Amniotic stem cell (primary cell): ENCODE results near the gene NRG3.

Experiments
- DNase-seq: peaks from one replicate; lab custom pipeline; 2025; lab: John Stamatoyannopoulos, UW

NRG3 gene

DNA sequence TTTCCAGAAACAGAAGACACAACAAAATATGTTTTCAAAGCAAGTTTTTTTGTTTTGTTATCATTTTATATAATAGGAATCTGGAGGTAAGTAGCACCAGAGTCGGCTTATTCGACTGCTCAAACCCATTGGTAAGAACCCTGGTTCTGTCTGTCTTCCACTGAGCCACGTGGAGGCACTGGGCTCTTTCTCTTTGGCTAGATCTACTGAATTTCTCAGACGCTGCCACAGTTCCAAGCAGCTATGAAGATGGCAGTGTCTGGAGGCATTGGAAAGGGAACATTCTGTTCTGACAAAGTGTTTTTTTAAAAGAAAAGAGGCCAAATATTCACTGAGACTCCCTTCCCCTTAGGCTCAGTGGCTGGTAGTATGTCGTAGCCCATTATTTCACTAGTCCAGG is 338.8 kb downstream of the NRG3 start:
- no peak for DNase-seq

DNA sequence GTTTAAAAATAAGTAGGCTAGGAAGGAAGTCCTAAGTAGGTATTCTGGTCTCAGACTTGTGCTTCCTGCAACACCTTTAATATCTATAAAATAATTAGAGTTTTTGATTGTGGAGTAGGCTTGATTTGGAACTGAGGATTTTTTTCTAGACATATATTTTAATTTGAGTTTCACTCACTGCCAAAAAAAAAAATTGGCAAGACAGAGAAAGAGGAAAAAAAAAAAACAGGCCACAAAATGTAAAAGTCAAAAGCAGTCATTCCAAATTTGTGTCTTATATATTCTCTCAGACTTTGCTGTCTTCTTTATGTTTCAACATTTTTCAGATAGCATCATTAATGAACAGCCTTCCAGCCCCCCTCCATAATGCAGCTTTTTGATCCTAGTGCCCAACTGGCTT is 346.1 kb downstream of the NRG3 start:
- DNase-seq = no peak

DNA sequence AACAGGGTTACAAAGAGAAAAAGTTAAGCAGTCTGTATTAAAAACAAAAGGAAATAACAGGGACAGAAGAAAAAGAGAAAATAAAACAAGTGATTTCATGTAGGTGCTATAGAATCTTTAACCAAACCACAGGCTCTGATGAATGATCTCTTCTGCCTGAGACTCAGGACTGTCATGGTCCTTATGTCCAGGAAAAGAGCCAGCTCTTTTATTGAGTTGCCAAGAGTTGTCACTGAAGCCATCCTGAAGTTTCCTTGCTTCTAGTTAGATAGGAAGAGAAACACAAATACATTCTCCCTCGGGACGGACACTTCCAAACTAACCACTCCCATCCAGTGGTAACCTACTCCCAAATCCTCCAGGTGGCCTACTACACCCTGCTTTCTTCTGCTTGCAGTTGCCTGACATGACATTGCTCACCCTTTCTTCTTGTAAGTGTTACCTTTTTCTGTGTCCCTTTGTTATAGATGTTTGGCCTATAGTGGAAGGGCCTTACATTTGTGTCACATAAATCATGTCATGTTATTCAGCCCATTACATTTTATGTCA is 346.7 kb downstream of the NRG3 start:
- DNase-seq = no peak

DNA sequence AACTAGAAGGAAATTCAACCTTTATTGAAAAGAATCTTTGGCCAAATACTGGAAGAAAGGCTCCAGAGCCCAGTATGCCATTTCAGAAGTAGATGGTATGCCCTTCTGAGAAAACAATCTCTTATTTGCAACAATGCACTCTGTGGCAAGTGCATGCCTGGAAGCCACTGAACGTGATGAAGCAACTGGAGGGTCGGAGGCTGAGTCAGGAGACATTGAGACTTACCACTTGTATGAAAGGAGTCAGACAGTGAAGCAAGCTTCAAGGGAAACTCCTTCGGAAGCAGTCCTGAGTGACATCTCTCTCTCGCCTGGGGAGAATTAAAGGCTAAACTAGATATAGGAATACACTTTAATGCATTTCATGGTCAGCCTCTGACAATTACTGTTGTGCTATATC is 353.7 kb downstream of the NRG3 start:
- DNase-seq = no peak

DNA sequence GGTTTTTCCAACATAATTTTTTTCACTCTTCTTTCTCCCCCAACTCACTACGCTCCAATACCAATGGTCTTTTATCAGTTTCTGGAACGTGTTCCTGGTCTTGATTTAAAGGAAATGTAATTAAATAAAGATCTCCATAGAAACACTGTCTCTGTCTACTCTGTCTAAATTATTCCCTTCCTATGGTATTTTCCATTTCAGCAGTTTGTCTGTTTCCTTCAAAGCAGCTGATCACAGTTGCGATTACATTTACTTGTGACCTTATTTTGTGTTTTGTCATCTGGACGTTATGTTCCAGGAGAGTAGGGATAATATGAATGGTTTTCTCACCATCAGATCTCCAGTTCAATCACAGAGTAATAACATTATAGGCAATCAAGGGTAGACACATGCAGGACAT is 359.2 kb downstream of the NRG3 start:
- no peak for DNase-seq

DNA sequence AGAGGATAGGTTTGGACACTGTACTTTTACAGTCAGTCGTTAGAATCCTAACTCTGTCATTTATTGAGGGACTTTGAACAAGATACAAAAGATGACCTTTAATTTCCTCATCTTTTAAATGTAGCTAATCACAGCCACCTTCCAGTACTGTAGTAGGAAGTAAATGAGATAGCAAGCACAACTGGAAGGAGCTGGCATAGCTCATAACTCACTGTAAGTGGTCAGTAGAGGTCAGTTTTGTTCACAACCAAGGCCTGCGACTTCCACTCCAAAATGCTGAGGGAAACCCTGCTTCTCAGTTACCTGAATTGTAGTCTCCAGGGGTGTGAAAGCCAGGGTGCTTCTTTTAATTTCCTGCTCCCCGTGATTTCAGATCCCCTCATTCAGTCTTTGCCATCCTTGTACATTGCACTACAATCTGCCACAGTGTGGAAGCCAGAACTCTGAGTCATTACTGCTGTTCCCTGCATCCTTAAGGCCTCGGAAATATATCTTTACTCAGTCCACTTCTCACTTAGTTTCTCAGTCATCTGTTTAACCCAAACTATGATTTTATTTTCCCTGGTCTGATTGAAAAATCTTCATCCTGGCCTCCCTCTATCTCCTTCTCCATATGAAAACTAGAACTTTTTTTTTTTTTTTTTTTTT is 361.2 kb downstream of the NRG3 start:
- no peak for DNase-seq

DNA sequence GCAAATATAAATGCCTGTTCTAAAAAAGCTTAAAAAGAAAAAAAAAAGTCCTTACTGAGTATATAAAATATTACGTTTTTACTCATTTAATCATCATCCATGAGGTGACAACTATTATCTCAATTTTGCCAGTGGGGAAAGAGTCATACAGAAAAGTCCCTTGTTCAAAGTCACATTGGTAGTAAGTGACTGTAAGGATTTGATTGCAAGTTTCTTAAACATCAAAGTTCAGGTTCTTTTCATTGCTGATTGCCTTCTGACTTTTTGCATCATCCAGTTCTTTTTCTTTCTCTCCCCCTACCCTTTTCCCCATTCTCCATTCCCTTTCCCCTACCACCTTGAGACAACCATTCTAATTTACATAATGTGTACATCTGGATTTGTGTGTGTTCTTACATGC is 363.3 kb downstream of the NRG3 start:
- no peak for DNase-seq

DNA sequence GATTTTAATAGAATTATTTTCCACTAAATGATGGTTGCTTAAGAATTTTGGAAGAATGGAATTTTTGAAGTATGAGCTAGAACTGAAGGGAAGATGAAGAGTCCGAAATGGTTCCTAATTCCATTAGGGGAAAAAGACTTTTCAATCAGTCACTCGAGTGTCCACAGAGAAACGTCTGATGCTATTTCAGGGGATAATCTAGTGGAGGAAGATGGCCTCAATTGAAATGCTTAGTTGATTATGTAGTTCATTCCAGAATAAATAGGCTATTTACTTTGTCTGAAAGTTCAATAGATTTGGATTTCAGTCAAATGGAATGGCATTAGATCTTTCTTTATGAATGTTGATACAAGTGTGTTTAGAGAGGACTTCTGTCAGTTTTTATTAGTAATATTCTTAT is 365.4 kb downstream of the NRG3 start:
- no peak for DNase-seq

DNA sequence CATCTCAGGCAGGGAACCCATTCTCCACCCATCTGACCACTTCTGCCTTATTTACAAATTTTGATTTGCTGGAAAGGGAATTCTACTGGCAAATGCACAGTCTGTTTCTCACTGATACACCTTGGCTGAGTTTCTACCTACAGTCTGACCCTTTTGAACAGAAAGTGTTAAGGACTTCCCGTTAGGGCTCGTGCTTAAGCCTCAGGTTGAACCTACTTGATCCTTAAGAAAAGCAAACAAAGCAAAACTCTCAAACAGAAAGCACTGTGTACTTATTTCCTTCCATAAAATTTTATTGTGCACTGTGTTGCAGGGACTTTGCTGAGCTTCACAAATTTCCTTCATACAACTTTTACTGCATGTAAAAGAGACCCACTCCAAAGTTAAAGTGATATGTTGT is 367.8 kb downstream of the NRG3 start:
- no peak for DNase-seq

DNA sequence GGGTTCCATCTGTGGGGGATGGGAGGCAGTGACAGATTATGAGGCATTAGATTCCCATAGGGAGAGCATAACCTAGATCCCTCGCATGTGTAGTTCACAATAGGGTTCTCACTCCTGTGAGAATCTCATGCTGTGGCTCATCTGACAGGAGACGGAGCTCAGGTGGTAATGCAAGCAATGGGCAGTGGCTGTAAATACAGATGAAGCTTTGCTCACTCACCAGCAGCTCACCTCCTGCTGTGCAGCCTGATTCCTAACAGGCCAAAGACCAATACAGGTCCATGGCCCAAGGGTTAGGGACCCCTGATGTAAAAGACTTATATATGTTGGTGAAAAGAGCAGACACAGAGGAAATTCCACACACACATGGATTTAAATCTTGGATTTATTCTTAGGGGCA is 370.2 kb downstream of the NRG3 start:
- DNase-seq = no peak

DNA sequence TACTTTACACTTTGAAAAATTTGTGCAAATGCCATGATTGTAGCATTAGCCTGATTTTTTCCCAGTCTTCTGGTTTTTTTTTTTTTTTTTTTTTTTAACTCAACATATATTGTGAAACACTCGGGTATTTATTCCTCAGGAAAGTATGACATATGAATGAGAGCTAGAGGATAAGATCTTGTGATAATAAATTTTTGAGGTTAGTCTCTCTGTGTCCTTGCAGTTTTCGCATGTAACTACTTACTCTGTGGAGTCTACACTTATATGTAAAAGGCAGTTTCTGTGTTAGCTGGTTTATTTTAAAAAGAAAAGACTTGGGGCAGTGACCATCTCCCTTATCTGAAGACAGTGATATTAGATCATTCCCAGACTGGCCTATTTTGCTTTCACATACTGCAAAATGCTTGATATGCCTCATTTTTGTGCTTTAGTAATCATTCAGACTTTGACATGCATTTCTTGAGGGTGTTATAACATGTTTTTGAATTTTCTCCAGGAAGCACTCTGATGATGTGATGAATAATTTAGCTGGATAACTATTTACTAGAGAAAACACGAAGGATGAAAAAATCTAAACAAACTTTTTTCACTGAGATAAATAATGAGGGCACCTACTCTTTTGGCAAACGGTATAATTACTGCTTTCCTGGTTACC is 371.0 kb downstream of the NRG3 start:
- no peak for DNase-seq

DNA sequence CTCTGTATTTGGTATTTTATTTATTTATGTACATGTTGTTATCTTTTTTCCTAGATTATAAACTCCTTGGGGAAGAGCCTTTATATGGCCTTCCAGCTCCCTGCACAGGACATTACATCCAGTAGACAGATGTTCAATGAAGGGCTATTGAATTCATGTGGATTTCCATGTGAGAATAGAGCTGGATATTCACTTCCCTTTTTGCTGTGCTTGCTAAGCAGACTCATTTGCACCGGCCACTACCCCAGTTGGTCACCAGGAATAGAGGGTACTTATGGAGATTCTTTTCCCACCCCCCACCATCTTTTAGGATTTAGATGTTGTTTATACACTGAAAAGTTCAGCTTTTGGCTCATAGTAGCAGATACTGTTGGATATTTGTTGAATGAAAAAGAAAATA is 374.1 kb downstream of the NRG3 start:
- no peak for DNase-seq

DNA sequence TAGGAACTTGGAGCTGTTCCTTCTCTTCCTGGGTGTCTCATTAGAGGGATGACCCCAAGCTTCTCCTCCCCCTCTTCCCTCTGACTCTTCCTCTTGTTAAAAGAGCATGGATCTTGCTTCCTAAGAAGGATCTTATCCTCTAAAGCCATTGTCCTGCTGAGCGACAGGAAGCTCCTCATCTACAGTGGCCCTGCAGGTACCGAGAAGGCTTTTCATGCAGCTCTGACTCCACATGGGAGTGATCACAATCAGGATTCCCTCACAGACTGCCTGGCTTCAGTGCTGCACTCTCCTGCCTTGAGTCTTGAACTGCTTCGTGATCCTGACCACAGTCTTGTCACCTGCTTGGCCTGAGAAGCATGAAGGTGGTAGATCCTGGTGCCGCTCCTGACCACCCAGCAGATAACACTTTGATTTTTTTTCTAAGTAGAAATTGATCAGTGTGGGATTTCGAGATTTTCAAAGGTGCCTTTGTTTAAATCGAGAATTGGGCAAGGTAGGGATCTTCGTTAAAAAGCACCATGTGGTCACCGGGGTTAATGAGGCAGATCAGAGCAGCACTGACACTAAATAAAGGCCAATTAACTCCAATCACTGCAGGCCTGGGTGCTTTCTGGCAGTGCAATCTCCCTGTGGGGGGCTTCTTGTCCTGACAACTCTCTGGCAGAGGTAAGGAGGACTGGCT is 376.4 kb downstream of the NRG3 start:
- no peak for DNase-seq

DNA sequence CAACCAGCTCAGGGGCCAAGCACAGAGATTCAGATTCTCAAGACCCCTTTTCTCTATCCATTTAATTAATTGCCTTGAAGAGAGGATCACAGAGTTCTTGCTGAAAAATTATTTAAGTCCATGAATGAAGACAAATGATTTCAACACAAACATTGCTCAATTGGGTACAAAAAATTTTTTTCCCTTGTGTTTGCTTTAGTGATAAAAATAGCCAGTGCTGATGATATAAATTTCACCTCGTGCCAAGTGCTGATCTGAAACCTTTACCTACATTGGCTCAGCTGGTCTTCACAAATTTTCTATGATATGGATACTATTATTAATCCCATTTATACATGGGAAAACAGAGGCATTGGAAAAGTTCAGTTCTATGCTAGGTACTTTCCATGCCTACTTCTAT is 377.1 kb downstream of the NRG3 start:
- no peak for DNase-seq

DNA sequence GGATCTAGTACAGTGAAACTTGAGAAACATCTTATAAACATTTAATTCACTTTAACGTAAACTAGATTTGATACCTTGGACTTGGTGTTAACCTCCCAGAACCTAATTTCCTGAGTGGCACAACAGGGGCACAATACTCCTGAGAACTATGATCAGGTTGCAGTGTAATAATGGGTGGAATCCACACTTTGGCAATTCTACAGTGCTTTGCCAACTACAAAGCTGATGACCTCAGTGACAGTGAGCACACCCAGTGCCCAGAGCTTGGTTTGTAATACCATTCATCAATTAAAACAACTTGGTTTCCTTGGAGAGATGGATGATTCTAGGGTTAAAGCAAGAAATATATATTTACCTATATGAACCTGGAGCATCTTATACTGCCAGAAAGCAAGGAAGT is 379.2 kb downstream of the NRG3 start:
- DNase-seq = no peak

DNA sequence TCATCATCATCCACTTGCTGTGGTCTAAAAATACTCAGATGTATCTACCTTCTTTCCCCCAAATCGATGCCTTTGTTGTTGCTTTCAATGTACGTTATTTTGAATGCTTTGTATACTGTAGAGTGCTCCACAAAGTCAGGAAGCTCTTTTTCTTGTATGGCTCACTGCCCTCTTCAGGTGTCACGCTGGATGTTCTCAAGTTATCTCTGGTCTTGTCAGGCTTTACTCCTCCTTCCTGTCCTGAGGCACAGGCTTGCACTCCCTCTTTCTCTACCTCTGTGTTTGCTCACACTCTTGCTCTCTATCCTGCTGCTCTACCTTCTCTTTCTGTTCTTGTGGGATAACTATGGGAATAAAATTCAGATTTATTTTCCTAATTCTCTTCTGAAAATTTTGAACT is 381.3 kb downstream of the NRG3 start:
- no peak for DNase-seq

DNA sequence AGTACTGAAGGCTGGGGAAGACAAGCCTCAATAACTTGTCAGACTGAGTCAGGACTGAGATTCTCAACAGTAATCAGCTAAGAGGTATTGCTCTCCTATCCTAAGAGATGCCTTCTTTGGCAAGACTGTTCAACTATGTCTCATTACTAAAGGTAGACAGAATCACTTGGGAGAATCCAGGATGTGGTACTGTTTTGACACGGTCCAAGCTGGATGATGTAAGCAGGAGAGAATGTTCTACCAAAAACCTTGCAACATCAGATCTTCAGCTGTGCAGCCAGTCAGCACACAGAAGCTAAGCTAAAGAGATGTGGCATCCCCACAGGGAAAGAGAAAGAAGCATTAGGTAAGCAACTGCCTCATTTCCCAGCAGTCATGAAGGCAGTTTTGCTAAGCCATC is 391.4 kb downstream of the NRG3 start:
- no peak for DNase-seq

DNA sequence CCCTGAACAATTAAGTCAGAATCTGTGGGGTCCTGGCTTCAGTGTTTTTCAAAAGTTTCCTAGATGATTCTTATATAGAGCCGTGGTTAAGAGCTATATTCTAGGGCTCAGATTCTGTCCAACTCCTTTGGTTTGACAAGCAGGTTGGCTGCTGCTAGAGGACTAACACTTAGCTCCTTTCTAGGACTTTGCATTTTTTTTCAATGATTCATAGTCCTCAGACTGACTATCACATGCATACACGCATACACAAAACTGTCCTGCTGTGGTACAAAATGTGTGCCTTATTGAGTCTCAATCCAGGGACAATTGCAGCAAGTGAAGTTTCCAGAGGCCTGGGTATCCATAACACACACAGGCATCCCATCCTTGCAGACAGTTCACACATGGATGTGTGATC is 392.0 kb downstream of the NRG3 start:
- no peak for DNase-seq

DNA sequence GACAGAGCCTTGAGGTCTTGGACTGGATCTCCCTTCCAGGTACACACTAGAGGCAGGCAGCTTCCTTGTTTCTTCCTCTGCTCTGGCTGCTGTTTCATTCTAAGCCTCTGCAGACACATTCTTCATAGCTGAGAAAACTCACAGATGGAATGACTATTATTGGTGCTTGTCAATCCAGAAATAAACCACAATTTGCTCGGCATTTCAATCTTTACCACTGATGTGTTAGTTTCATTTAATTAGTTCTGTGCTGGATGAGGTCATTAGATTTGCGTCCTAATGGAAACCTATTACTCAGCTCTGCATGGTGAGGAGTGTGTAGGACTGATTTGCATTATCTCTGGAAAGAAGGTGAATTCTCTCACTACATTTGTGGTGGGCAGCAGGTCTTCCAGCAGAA is 392.5 kb downstream of the NRG3 start:
- no peak for DNase-seq

DNA sequence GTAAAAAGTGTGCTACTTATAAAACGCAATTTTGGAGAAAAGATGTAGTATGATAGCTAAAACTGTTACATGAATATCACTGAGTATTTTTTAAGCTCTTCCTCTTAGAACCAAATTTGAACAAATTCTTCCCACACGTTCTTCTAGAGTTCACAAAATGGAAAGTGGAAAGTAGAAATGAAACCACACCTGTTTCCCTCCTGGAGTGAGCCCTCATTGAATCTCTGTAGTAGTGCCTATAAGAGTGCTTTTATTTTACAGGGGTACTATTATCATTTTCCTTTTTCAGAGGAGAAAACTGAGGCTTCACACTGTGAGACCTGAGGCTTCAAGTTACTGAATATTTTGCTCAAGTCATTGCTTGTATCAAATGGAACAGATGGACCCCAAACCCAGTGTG is 393.0 kb downstream of the NRG3 start:
- no peak for DNase-seq

DNA sequence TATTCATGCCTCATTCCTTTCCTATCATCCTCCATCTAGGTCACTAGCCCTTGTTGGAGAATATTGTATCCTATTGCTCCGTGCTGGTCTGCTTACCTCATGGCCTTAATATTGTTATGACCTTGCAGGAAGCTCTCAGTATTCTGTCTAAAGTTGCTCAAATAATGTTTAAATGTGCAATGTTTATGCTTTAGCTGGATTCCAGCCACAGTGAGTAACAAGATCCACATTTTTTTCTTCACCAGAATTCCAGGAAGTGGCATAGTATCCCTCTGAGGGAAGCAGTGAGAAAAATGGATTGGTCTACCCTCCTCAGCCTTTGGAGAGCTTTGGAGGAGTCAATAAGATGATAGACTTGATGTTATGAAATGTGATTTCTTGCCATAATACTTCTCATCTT is 402.6 kb downstream of the NRG3 start:
- DNase-seq = no peak

DNA sequence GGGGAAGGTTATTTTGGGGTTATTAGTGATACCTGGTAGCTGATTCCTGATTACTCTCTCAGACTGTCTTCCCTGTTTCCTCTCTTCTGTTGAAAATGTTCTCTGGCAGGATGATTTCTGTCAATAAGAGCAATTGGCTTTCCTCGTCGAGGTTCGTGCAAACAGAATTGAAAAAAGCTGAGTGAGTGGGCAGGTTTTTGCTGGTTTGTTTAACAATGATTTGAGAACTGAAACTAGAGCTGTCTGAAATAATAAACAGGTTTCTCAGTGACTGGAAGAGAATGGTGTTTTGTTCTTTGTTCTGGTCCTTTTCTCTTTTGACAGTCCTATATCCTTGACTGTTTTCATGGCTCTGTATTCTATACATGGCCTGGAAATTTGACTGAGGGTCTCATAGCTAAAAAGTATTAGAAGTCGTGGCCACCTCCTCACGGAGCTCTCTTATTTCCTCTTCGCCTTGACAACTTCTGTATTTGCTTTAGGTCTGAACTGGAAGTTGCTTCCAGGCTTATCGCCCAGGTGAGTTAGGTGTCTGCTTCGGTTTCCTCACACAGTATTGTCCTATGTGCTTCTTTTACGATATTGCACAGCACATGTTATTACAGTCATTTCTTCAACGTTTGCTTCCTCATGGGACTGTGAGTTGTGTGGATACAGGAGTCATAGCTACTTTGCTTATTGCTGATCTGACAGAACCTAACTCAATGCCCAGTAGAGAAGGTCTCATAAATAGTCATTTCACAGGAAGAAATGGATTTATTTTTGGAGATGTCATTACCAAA is 403.6 kb downstream of the NRG3 start:
- no peak for DNase-seq
